Retinal pigment epithelial cell (primary cell): ENCODE results near the gene SUSD1.

Source experiments
- DNase-seq: peaks from one replicate; pipeline ENCODE4 v3.0.0-alpha.2; 2010; ENCODE audit warnings: low read depth
- H3K4me3 ChIP-seq: 2 replicates; pipeline ENCODE4 v1.5.1; 2011; ENCODE audit warnings: mild to moderate bottlenecking, low read length, control low read depth, moderate library complexity
- TF ChIP-seq, protein P1 (sequence below): conservative IDR thresholded peaks from 2 replicates; pipeline ENCODE4 v1.5.1; 2011; ENCODE audit warnings: low read depth, low read length, control low read depth, inconsistent platforms

Gene SUSD1

GRCh38 chr9:112186695-112187094, 11.6 kb upstream of the SUSD1 start:
- DNase-seq: no peak
- TF ChIP-seq, protein P1, sequence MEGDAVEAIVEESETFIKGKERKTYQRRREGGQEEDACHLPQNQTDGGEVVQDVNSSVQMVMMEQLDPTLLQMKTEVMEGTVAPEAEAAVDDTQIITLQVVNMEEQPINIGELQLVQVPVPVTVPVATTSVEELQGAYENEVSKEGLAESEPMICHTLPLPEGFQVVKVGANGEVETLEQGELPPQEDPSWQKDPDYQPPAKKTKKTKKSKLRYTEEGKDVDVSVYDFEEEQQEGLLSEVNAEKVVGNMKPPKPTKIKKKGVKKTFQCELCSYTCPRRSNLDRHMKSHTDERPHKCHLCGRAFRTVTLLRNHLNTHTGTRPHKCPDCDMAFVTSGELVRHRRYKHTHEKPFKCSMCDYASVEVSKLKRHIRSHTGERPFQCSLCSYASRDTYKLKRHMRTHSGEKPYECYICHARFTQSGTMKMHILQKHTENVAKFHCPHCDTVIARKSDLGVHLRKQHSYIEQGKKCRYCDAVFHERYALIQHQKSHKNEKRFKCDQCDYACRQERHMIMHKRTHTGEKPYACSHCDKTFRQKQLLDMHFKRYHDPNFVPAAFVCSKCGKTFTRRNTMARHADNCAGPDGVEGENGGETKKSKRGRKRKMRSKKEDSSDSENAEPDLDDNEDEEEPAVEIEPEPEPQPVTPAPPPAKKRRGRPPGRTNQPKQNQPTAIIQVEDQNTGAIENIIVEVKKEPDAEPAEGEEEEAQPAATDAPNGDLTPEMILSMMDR: no peak
- no peak overlapping the region for H3K4me3 ChIP-seq

- no peak for DNase-seq
- TF ChIP-seq, protein P1: no peak
- H3K4me3 ChIP-seq: no peak overlapping the region
Observed at GRCh38 chr9:112184946-112185345, 9.8 kb upstream of the SUSD1 start.

- TF ChIP-seq, protein P1: no peak
- no peak for DNase-seq
- no peak overlapping the region for H3K4me3 ChIP-seq
Observed at GRCh38 chr9:112184221-112184620, 9.1 kb upstream of the SUSD1 start.

DNA sequence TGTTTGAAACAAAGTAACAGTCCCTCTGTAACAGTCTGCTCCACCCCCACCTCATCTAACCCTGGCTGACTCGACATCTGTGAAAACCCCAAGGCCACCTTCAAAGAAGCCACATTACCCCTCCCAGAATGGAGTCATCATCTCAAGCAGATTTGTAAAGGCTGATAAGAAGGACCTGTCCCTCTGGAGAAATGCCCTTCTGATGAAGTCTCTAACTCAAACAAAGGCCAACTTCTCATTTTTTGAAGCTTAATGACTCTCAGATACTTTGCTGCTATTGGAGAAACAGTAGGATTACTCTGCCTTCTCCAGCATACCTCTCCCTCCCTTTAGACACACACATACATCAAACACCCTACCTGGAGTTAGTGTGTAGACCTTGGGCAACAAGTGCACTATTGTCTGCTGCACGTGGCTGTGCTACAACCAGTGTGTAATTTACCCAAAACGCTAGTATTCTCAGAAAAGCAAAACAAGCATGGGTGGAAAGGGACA, 5.3 kb upstream of the SUSD1 start:
- DNase-seq: no peak
- no peak overlapping the region for H3K4me3 ChIP-seq
- TF ChIP-seq, protein P1: no peak

- TF ChIP-seq, protein P1: no peak
- H3K4me3 ChIP-seq: no peak overlapping the region
- no peak for DNase-seq
Observed at GRCh38 chr9:112179816-112180215, 4.7 kb upstream of the SUSD1 start.

- no peak for DNase-seq
- no peak overlapping the region for H3K4me3 ChIP-seq
- TF ChIP-seq, protein P1: no peak
Observed at GRCh38 chr9:112176524-112176923, 1.4 kb upstream of the SUSD1 start.

DNA sequence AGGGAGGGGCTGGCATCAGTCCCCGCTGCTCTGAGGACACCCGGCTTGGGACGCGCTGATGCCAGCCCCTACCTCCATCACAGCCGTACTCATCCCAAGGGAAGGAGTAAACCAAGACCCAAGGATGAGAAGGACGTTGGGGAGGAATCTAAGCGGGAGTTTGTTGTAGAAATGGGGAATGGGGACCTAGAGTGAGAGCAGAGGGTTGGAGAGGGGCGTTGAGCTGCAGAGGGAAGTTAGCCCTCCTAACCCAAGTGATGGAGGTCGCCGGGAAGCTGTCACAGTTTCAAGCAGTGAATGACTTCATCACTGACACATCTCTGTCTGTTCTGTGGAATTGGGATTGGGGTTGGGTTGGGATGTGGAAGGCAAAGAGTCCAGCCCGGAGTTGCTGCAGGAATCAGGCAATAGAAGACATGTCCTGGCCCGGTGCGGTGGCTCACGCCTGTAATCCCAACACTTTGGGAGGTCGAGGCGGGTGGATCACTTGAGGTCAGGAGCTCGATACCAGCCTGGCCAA, 759 bp upstream of the SUSD1 start:
- TF ChIP-seq, protein P1: no peak
- peak overlapping the region; percentile 59 for H3K4me3 ChIP-seq
- DNase-seq: no peak
